NT2/D1 (cell line): ENCODE measurements around the gene SH3PXD2A.

Source experiments
- YY1 ChIP-seq: IDR thresholded peaks from 2 replicates; pipeline ENCODE4 v1.6.1; 2011; ENCODE audit not compliant: insufficient read length, insufficient read depth
- ZNF274 ChIP-seq: IDR thresholded peaks from 2 replicates; pipeline ENCODE4 v1.6.1; 2011; ENCODE audit warnings: mild to moderate bottlenecking, low read depth, low read length

- TF ChIP-seq ZNF274 (no peak), YY1 (no peak)
Measured at GRCh38 chr10:103657061-103657591, 198.2 kb downstream of the SH3PXD2A start.
